ENCODE results near the gene RNF181.
"Not testable (repeated sequence)": the region's sequence is repeated elsewhere in the genome, so short reads cannot be mapped to it uniquely, and the experiment has no call there.

The RNF181 gene

DNA sequence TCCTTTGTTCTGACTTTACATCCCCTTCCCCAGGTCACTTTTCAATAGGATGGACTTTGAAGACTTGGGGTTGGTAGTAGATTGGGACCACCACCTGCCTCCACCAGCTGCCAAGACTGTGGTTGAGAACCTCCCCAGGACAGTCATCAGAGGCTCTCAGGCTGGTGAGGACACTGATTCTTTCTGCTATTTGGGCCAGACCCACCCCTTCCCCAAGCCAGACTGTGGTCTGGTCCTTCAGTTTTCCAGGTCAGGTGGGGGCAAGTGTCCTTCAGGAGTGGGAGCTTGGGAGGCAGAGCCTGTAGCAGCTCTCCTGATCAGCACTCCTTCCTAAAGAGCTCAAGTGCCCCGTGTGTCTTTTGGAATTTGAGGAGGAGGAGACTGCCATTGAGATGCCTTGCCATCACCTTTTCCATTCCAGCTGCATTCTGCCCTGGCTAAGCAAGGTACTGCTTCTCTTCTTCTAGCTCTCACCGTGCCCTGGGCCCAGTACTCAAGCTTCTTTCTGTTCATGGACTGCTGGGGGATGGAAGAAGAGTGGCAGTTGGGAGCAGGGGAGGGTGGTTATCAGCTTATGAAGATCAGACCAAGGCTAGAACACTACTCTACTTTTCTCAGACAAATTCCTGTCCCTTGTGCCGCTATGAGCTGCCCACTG lies 1.1 kb downstream of the RNF181 start:
- no peak for DNase-seq

DNA sequence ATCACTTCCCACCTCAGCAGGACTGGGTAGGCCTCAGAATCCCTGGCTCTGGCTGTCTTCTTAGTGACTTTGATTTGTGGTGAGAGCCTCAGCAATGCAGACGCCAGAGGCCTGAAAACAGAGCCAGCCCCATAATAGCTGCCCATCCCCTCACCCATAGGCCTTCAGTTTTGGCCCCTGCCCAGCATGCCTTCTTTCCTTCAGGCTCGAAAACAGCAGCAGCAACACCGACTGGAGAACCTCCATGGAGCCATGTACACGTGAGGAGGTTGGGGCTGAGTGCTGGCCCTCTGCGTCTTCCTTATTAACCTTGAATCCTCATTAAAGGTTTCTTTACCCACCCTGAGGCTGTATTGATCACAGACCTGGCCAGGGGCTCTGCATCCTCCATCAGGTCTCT lies 1.7 kb downstream of the RNF181 start:
- DNase-seq, result no peak

DNA sequence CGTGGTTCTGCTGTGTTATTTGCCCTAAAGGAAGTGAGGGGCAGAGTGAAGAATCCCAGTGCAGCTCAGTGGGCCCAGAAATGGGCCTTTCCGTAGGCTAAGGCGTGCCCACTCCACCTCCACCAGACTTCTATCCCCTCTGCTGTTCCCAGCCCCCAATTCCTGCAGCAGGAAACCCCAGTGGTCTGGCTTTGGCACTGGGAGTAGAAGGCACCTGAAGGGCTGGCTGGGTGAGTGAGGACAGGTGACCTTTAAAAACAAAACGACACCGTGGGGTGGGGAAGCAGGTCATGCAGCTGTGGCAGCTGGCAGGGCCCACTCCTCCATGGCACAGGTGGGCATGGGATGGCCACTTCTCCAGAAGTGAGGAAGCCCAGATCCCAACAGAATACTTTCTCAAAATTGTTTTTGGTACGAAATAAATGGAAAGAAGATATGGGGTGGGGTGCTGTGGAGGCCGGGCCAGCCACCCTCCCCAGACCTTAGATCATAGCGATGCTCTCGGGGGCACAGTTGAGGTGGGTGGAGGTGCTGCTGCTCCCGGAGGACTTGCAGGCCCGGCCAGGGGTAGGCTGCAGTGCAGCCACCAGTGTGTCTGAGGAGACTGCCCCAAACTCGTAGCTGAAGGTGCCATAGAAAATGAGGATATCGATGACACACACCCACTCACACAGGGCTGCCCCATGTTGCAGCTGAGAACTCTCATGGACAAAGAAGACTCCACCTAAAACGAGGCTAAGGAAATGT lies 3.2 kb downstream of the RNF181 start:
- DNase-seq, result no peak

DNA sequence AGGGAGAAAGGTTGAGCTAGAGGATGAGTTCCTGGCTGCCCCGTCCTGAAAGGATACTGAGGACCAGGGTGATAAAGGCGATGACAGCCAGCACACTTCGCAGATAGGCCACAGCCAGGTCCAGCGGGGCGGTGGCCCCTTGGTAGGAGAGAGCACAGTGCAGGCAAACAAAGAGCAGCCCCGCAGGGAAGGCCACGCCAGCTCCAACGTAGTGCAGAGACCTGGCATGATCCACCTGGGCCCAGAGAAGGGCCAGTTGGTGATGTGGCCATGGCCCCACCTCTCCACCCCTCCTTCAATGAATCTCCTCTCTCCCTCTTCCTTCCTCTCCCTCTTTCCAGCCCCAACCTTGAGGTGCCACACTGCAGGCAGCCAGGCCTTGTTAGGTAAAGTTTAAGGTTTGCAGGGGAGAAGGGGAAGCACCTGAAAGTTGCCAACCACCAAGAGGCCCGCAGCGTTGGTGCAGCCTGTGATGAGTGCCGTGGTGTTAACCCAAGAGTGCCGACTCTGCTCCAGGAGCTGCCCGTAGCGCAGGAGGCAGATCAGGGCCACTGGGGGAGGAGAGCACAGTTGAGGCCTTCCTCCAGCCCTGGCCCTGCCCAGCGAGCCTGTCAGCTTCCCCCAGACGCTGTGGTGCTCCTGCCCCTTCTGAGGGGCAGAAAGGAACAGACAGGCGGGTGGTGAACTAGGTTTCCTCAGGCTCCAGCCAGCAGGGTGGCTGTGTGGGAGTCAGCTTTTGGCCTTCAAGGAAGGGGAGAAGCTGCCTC lies 4.1 kb downstream of the RNF181 start:
- no peak for DNase-seq

DNA sequence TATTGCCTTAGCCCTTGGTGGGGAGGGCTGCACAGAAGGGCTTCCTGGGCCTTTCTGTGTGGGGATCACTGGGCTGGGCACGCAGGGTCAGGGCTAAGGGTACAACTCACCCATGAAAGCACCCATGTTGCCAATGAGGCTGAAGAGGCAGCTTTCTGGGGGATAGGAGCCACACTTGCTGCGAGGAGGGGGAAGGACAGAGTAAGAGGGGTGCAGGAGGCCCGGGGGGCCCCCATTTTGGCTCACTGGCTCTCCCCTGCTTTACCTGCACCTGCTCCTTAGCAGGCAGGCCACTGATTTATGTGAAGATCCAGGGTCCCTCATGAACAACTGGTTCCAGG lies 4.7 kb downstream of the RNF181 start:
- DNase-seq, result no peak

DNA sequence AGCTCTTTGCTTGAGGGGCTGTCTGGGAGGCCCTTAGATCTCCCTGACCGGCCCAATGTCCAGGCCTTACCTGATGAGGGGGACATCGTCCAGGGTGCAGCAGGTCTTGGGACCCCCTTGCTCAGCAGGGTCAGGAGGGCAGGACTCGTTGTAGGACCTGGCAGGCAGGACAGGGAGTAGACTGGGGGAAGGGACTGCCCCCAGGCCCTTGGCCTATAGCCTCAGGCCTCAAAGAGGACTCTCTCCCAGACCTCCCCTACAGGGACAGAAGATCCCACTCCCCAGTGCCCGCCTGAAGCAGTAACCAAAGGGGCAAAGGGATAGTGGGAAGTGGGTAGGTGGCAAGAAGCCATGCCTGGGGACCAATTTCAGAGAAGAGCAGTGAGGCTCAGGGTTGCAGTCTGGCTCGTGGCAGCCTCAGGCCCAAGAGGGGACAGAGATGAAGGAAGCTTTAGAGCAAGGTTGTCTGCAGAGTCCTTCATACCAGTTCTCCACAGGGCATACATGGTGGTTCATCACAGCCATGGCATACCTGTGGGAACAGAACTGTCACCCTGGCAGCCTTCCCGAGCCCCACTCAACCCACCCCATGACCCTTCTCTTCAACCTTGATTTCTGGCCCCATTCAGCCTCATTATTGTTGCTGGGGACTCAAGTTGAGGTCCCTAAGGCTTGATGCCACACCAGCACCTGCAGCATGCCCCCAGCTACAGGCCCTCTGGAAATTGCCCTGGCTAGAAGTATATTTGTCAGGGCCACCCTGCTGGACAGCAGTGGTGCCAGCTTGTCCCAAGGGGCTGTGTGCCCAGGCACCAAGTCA lies 5.6 kb downstream of the RNF181 start:
- DNase-seq, result no peak

DNA sequence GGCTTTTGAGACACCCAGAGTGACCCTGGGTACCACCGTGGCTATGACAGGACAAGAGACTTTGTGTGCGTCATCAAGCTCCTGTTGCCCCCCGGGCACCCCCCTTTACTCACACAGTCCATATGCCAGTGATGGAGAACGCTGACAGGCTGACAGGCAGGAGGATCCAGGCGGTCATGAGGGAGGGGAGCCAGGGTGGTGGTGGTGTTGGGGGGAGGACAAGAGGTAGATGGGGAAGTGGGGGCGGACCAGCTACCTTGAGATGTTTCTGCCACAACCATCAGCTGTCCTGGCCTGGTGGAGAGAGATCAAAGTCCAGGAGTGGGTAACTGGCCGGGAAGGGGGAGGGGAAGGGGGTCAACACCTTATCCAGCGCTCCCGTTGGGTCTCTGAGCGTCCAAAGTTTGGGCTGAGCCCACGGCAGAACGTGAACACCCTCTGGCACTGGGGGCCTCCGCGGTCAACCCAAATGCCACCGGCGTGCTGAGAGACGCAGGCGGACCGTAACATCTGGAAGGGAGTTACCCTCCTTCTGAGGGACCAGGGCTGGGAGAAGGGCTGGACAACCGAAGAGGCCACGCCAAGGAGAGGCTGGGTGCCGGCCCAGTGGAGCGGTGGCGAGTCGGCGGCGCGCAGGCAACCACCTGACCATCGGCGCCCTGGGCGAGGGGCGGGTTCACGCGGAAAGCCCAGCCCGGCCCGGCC lies 6.4 kb downstream of the RNF181 start:
- no peak for DNase-seq

DNA sequence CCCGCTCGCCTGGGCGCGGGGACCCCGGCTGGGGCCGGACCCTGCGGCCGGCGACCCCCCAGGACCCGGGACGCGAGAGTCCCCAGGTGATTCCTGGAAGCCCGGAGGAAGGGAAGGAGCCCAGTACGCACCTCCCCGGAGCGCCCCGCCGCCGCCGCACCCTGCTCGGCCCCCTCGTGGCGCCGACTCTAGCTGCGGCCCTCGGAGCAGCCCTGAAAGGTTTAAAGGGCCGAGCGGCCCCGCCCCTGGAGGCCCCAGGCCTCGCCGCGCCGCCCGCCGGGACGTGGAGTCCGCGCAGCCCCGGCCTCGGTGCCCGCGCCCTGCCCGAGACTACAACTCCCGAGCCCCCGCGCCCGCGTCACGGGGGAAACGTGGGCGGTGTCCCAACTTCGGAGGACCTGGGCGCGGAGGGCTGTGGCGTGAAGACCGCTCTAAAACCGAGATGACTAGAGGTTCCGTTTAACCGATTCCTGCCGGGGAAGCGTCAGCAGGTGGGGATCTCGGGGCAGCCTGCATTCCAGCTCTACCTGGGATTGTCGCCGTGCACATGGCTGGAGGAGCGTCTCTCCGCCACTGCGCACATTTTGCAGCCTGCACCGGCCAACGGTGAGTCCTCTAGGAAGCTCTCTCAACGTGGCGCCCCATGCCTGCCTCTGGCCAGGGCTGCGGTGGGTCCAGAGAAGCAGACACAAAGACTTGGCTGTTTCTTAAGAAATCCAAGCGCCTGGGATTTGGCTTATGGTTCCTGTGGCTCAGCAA lies 7.1 kb downstream of the RNF181 start, which contains the start of gene TMEM150A:
Gene TMEM150A, minus strand, starts transcription at position 223 of the 759 bp plus-strand sequence. CDS start 750 bp downstream, outside the sequence.
- DNase-seq, result peak; percentile 43

DNA sequence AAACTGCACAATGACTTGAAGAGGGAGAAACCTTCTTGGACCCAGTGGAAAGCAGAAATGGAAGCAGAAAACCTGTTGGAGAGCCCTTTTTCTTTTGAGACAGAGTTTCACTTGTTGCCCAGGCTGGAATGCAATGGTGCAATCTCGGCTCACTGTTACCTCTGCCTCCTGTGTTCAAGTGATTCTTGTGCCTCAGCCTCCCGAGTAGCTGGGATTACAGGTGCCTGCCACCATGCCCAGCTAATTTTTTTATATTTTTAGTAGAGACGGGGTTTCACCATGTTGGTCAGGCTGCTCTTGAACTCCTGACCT lies 8.5 kb downstream of the RNF181 start:
- not testable (repeated sequence) for DNase-seq

DNA sequence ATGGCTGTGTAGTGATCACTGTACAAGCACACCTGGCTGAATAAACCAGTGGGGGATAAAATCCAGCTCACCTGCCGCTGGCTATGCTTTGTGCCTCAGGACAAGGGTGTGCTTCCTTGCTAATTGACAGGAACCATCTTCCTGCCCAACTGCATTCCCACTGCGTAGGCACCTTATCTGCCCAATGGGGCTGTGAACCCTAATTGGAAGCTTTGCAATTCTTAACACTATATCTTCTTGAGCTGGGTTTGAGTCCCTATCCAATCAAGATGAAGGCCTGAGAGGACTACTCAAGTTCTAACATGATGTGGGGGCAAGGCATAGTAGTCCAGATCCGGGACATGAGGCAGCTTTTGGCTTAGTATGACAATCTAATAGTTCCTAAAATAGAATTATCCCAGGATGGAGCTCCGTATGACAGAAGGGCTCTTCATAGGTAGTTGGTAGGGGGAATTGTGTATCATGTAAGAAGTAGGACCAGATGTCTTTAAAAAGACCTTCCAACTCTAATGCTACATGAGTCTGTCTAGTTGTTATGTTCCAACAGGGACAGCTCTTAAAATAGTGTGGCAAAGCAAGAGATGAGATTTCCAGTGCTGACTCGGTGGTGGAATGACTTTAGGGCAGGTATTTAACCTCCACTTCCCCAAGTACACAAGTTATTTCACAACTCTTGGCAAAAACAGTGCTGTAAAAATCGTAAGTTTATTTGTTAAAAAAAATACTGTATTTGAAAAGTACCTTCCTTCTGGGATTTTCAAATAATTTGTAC lies 9.2 kb downstream of the RNF181 start:
- no peak for DNase-seq

DNA sequence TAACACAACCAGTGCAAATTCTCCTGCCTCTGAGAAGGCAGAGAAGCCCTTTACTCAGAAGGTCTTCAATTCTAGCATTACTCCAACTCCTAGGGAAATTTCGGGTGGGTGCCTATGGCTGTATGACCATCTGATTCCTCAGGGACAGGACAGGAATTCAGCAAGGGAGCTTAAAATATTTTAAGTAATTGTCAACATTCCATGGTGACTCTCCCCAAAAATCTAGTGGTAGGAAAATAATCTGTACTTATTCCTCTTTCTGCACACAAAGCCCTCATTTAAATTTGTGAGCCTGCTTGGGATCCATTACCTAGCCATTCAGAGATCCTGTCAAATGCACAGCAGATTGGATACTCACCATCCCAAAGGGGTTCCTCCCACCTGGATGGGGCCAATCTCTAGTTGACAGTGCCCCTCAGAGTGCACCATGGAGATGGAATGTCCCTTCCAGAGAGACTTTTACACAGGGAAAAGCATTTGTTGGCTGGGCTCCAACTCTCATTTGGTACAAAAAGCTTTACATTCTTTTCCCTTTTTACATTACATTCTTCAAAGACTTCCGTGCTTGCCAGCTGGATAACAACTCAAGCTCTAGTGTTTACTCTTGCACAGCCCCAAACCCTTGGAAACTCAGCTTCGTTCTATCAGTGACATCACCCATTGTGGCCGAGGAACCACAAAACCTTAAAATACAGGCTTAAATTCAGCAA lies 10.0 kb downstream of the RNF181 start:
- DNase-seq, result no peak

DNA sequence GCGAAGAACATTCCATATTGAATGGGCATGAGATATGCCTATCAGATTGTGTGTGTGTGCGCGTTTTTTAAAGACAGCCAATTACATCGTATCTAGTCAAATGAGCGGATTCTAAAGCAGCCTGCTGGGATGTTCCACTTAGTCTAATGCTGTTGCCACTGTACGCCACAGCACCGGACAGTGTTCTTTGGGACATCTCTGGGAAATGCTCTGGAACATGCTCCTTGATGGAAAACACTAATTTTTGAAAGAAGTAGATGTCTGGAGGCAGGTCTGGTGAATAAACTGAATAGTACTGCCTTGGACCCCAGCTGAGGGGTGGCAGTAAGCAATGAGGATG lies 10.5 kb downstream of the RNF181 start:
- no peak for DNase-seq

DNA sequence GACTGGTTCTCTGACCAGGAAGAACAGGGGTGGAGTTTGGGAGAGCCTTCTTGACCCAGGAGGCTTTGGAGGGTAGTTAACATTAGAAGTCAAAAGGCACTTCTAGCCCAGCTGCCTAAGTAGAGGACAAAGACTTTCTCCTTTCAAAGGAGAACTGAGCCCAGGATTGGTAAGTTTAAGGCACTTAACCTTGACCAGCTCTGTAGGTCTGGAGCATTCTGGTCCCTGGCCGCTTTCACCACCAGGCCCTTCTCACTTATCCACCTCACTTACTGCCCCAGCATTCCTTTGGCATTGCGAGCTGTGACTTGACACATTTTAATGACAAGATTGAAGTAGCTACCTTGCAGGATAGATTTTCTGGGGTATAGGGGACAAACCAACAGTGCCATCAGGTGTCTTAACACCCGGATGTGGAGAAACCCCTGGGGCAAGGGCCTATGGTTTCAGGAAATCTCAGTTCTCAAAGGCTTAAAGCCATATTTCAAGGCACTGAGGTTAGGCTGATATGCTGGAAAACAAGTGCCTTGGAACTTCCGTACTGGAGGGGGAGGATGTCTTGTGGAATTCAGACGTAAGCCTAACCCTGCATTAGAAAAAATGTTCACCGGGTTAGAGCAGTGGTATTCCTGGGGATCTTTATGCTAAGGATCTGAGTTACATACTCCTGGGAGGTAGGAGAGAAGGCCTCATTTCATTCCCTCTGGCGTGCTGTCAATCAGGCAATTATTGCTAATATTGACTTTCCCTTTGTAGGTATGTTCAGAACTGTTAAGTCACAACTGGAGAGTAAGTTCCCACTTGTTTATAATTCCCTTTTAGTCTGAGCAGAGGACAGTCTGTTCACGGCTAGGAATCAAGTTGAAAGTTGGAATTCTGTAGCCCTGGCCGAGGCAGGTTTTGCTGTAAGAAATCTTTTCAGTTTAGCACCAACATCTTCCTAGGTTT lies 12.0 kb downstream of the RNF181 start:
- DNase-seq, result no peak

DNA sequence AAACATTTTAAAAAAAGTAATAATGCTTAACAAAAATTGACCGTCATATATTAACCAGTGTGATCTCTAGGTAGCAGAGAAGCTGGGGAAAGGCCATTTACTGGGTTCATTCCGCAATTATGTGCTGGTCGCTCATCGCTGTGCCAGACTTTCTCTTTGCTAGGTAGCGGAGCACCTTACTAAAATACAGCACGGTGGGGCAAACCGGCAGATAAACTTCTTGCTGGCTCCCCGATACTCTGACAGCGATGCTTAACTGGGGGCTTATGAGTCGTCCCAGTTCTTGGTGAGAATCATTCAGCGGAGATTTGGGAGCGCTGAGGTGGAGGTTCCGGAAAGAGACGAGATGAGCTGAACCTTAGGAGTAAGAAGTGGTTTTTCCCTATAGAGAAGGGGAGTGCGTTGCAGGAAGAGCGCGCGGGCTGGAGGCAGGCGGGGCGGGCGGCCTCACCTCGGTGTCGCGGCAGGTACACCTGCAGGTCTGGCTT lies 15.7 kb downstream of the RNF181 start:
- DNase-seq, result no peak

DNA sequence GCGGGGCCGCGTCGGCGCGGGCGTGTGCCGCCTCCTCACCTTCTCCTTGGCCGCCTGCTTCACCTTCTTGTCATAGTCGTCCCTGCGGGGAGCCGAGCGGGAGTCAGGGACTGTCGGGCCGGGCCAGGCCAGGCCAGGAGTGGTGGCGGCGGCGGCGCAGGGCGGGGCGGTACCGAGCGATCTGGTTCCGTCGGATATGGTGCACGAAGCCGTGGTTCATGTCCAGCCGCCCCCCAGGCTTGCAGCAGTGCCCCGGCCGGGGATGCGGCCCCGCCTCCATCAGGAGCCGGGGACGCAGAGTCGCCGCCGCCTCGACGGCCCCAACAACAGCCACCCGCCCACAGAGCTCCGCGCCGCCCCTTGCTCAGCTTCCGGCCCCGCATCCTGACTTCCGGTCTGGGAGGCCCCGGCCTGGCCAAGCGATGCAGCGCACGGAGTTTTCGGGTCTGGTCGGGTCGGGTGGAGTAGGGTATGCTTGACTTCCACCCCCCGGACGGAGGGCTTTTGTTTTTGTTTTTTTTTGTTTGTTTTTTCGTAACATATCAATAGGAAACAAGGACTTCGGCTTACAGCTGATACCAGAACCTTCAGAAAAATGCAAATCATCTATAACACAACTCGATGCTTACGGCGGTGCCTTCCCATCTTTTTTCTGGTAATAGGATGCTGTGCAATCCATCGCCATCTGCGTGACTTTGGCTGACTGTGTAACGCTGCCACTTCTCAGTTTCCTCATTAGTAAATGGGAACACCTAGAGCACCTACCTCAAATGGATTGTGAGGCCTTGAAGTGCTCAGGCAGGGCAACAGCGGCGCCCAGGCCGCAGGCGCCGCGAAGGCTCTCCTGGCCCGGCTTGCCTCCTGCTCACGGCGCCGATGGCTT lies 16.4 kb downstream of the RNF181 start, which contains the start of gene C2orf68:
Gene C2orf68, minus strand, starts transcription at position 362 of the 883 bp plus-strand sequence. Its CDS starts 82 bp downstream, at position 280.
- no peak for DNase-seq

DNA sequence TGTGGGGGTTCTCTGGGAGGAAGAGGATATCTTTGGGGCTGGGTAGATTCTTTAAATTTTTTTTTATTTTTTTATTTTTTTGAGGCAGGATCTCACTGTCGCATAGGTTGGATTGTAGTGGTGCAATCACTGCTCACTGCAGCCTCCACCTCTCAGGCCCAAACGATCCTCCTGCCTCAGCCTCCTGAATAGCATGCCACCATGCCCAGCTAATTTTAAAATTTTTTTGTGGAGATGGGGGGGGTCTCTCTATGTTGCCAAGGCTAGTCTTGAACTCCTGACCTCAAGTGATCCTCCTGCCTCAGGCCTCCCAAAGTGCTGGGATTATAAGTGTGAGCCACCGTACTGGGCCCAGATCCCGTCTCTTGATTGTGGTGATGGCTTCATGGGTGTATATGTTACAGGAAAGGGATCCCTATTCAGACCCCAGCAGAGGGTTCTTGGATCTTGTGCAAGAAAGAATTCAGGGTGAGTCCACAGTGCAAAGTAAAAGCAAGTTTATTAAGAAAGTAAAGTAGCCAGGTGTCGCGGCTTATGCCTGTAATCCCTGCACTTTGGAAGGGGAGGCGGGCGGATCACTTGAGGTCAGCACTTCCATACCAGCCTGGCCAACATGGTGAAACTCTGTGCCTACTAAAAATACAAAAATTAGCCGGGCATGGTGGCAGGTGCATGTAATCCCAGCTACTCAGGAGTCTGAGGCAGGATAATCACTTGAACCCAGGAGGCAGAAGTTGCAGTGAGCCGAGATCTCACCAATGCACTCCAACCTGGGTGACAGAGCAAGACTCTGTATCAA lies 18.4 kb downstream of the RNF181 start:
- DNase-seq, result no peak

DNA sequence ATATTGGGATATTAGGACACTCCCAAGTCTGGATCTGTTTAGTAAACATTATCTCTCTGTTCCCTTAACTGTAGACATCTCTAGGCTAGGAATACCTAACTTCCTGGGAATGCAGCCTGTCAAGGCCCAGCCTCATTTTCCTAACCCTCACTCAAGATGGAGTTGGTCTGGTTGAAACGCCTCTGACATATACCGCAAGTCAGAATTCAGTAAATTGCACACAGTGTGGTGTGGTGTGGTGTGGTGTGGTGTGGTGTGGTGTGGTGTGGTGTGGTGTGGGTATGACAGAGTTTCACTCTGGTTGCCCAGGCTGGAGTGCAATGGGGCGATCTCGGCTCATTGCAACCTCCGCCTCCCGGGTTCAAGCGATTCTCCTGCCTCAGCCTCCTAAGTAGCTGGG lies 19.2 kb downstream of the RNF181 start:
- not testable (repeated sequence) for DNase-seq

All from SIG-M5 (cell line).